Activated naive CD8-positive, alpha-beta T cell treated with anti-CD3 and anti-CD28 coated beads, Interleukin-2, amount 50 U/mL, for 16 hours (primary cell): ENCODE results near the gene MYLK.

Experiments
- DNase-seq: peaks from one replicate; pipeline ENCODE4 v3.0.0-alpha.2; 2020; ENCODE audit warnings: low read depth, low spot score

The MYLK gene

GRCh38 chr3:123876858-123877257 is 7.3 kb downstream of the MYLK start:
- DNase-seq, result no peak

- DNase-seq, result no peak
Measured at GRCh38 chr3:123872621-123873020, 11.5 kb downstream of the MYLK start.

DNA sequence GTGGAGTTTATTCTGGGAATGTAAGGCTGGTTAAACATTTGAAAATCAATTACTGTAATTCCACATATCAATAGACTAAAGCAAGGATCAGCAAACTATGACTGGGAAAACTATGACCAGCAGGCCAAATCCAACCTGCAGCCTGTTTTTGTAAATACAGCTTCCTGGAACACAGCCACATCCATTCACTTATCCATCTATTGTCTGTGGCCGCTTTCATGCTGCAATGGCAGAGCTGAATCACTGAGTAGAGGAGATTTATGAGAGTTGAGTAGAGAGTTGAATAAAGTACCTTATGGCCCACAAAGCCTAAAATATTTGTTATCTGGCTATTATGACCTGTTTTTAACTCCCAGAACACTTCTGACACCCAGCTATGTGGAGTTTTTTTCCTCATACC is 12.2 kb downstream of the MYLK start:
- no peak for DNase-seq

GRCh38 chr3:123870033-123870432 is 14.1 kb downstream of the MYLK start:
- DNase-seq, result no peak

DNA sequence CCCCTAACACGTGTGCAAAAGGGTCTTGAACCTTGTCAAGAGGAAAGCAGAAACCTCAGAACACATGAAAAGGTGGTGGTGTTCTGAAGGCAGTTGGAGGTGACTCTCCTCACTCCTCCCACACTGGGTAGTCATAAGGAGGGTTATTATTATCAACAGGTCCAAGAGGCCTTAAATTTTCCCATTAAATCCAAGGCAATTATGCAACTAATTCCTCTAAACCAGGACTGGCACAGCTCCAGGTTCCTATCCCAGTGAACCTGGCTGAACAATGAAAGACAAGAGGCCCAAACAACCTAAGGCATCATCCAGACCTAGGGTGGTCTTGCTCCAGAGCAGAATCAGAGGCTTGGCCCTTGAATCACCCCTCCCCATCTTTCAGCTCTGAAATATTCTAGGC is 15.0 kb downstream of the MYLK start:
- DNase-seq, result no peak

GRCh38 chr3:123864706-123865105 is 19.4 kb downstream of the MYLK start:
- no peak for DNase-seq

GRCh38 chr3:123862152-123862551 is 22.0 kb downstream of the MYLK start:
- DNase-seq, result no peak

- no peak for DNase-seq
Measured at GRCh38 chr3:123861081-123861836, 22.9 kb downstream of the MYLK start.

DNA sequence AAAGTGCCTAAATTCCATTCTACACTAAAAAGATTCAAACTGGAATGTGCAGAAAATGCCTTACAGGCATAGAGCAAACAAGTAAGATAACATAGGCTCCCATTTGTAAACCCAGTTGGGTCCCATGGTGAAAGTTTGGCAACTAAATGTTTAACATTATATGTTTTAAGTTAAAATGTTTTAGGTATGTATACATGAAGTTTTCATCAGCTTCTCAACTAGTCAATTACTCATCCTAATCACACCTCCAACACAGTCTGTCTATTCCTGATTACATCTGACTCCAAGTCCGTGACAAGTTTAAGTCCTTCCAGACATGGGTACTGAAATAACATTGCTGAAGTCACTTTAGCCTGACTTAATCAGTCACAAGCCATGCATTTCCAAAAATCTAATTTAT is 25.0 kb downstream of the MYLK start:
- no peak for DNase-seq

- DNase-seq, result no peak
Measured at GRCh38 chr3:123854905-123855304, 29.2 kb downstream of the MYLK start.

GRCh38 chr3:123853686-123854372 is 30.3 kb downstream of the MYLK start:
- DNase-seq, result no peak

- no peak for DNase-seq
Measured at GRCh38 chr3:123847209-123847608, 36.9 kb downstream of the MYLK start.

- DNase-seq, result no peak
Measured at GRCh38 chr3:123843668-123844067, 40.5 kb downstream of the MYLK start.

DNA sequence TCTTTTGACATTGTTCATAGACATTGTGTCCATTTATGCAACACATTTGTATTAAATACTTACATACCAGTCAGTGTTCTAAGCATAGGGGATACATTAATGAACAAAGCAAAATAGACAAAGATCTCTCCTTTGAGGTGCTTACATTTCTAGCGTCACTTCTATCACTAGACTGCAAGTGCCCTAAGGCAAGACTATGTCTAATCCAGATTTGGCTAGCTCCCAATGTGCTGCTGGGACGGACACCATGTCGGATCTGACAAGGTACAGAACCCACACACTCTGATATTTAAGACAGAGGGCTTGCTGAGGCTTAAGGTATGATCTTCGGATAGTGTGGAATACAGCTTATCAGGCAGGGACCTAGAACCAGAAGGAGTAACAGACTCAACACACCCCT is 41.4 kb downstream of the MYLK start:
- DNase-seq, result no peak

DNA sequence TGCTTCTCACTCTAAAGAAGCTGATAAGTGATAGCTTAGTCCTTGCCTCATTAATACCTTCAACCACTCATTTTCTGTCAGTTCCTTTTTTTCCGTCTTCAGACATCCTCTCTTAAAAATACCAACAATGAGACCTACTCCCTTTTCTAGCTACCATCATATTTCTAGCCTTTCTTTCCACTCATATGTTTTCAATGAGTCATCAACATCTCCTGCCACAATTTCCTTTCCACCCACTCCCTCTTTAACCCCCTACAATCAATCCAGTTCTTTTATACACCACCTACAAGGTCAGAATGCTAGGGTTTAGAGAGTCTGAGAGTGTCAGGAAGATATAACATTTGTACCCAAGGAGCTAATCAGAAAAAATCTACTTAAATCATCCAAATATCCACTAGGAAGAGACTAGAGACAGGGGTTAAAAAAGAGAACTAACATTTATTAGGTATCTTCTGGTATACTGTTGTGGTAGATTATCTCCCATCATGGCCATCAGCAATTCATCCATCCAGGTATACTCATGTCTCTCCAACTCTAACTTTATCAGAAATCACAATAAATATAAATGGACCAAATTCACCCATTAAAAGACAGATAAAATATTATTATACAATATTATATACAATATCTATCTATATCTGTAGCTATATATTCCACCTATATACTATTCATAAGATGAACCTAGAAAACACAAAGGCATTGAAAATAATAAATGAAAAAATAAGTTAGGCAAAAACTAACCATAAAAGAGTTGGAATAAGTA is 42.5 kb downstream of the MYLK start:
- DNase-seq, result no peak

GRCh38 chr3:123840961-123841360 is 43.2 kb downstream of the MYLK start:
- no peak for DNase-seq

- DNase-seq, result no peak
Measured at GRCh38 chr3:123837858-123838257, 46.3 kb downstream of the MYLK start.

- no peak for DNase-seq
Measured at GRCh38 chr3:123834631-123835030, 49.5 kb downstream of the MYLK start.

DNA sequence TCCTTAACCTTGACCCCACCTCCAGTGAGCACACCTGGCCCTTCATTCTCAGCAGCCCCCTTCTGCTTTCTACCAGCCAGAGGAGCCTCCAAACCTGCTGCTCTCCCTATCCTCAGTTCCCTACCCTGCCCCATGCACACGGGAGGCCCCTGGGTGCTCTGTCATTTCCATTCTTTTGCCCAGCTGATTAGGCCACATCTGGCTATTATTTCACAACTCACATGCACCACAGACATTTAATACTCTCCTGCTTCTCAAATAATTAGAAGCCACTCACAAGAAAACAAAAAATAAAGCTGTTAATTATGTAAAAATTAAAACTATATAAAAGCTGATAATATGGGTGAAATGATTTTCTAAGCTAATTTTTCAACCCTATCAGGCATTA is 50.7 kb downstream of the MYLK start:
- DNase-seq, result no peak

DNA sequence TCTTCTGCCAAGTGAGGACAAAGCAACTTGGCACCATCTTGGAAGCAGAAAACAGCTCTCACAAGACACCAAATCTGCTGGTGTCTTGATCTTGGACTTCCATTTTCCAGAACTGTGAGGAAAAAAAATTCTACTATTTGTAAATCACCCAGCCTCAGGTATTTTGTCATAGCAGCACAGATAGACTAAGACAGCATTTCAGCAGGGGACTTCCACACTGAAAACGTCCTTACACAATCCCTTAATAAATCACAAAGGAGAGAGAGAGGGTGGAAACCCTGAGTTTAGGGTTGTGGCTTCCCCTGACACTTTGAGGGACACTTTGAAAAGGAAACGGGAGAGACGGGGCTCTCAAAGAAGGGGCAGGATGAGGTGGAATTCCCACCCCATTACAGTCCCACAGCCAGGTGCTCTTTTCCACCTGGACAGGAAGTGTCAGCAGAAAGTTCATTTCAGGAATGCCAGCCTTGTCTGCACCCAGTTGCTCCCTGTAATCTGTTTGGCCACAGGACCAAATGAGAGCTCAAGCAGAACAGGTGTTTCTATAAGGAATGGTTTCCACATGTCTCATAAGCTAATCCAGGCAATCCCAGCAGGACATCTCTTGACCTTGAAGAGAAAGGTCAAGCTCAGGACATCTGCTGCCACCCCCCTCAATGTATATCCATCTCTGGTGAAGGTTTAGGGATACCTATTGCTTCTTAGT is 51.3 kb downstream of the MYLK start:
- no peak for DNase-seq

- DNase-seq, result no peak
Measured at GRCh38 chr3:123831420-123831819, 52.7 kb downstream of the MYLK start.

DNA sequence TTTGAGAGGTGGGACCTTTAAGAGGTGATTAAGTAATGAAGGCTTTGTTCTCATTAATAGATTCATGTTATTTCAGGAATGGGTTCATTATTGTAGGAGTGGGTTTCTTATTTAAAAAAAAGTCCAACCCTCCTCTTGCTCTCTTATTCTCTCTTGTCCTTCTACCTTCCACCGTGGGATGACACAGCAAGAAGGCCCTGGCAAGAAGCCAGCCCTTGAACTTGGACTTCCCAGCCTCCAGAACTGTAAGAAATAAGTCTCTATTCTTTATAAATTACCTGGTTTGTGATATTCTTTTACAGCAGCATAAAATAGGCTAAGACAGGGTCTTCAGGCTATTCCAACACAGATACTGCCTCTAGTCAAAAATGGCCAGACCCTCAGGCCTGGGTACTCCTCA is 62.2 kb downstream of the MYLK start:
- no peak for DNase-seq
